ENCODE measurements around the gene PLA2G4B. TPM values are rescaled to one million over a fixed set of nuclear protein-coding genes. Genes with fewer than 3 reads are reported as not detected.

The PLA2G4B gene
- polyA plus RNA-seq, 1 donor (not counting 4 experiments of a cell fraction or from before 2014, with no cell fraction given) = 8.6 TPM

- Histone ChIP-seq H3K27me3 (ENCODE audit: control insufficient read depth, extremely low read depth, insufficient read depth, low read length) (peaks cover 13% of the 10 kb centered on the region), H3K9me1 (ENCODE audit: control insufficient read depth, extremely low read depth, insufficient read depth, low read length) (no peaks in the 10 kb centered on the region), H3K4me3 (ENCODE audit: control insufficient read depth in 2 of 3, extremely low read depth in 1 of 3, insufficient read depth in 2 of 3, low read depth in 1 of 3, low read length in 3 of 3) (no peak overlapping the region), H2AFZ (ENCODE audit: control insufficient read depth, low read length) (no peak overlapping the region), H3K4me2 (ENCODE audit: control insufficient read depth, extremely low read depth, insufficient read depth, low read depth, low read length) (no peak overlapping the region), H3K9ac (ENCODE audit: control insufficient read depth, extremely low read depth, insufficient read depth, low read length) (no peak overlapping the region), H4K20me1 (ENCODE audit: control insufficient read depth, extremely low read depth, insufficient read depth, low read length) (no peaks in the 10 kb centered on the region), H3K4me1 (ENCODE audit: control insufficient read depth, extremely low read depth, insufficient read depth, low read length) (peaks cover 7% of the 10 kb centered on the region), H3K27ac (ENCODE audit: control insufficient read depth, insufficient read depth, low read length) (no peak overlapping the region), H3K9me3 (ENCODE audit: control insufficient read depth, low read depth, low read length) (no peaks in the 10 kb centered on the region), H3K79me2 (ENCODE audit: control insufficient read depth, insufficient read depth, low read length) (no peaks in the 10 kb centered on the region), H3K36me3 (ENCODE audit: control insufficient read depth in 2 of 2, extremely low read depth in 1 of 2, insufficient read depth in 2 of 2, low read length in 2 of 2) (no peaks in the 10 kb centered on the region)
- no peak for FAIRE-seq
- DNase-seq (ENCODE audit: low read depth, low spot score) = no peak
- TF ChIP-seq CTCF (optimal IDR thresholded peaks at IDR 0.05 in 1 of 3, IDR thresholded peaks at IDR 0.05 in 1 of 3, conservative IDR thresholded peaks at IDR 0.05 in 1 of 3; ENCODE audit: extremely low read depth in 1 of 3, insufficient read depth in 2 of 3, low read length in 3 of 3) (no peak), EZH2 (IDR thresholded peaks at IDR 0.05; ENCODE audit: low read length) (no peak)
- dilution Hi-C loops (cut with MboI; ENCODE audit: extremely low pct_ligation_motif_present, low sequenced_read_pairs) = no loop called here
These were observed 45.8 kb downstream of the PLA2G4B start for GRCh38 chr15:41884458-41884857.

- Histone ChIP-seq H3K27ac (ENCODE audit: control insufficient read depth, insufficient read depth, low read length) (no peak overlapping the region), H3K27me3 (ENCODE audit: control insufficient read depth, extremely low read depth, insufficient read depth, low read length) (peaks cover 13% of the 10 kb centered on the region), H3K9me3 (ENCODE audit: control insufficient read depth, low read depth, low read length) (no peaks in the 10 kb centered on the region), H3K9ac (ENCODE audit: control insufficient read depth, extremely low read depth, insufficient read depth, low read length) (no peak overlapping the region), H3K9me1 (ENCODE audit: control insufficient read depth, extremely low read depth, insufficient read depth, low read length) (no peaks in the 10 kb centered on the region), H3K4me2 (ENCODE audit: control insufficient read depth, extremely low read depth, insufficient read depth, low read depth, low read length) (no peak overlapping the region), H3K4me1 (ENCODE audit: control insufficient read depth, extremely low read depth, insufficient read depth, low read length) (peaks cover 7% of the 10 kb centered on the region), H3K79me2 (ENCODE audit: control insufficient read depth, insufficient read depth, low read length) (no peaks in the 10 kb centered on the region), H3K36me3 (ENCODE audit: control insufficient read depth in 2 of 2, extremely low read depth in 1 of 2, insufficient read depth in 2 of 2, low read length in 2 of 2) (no peaks in the 10 kb centered on the region), H3K4me3 (ENCODE audit: control insufficient read depth in 2 of 3, extremely low read depth in 1 of 3, insufficient read depth in 2 of 3, low read depth in 1 of 3, low read length in 3 of 3) (no peak overlapping the region), H4K20me1 (ENCODE audit: control insufficient read depth, extremely low read depth, insufficient read depth, low read length) (no peaks in the 10 kb centered on the region), H2AFZ (ENCODE audit: control insufficient read depth, low read length) (no peak overlapping the region)
- FAIRE-seq (no peak), DNase-seq (ENCODE audit: low read depth, low spot score) (no peak)
- dilution Hi-C loops (cut with MboI; ENCODE audit: extremely low pct_ligation_motif_present, low sequenced_read_pairs) = no loop called here
- no peak for TF ChIP-seq EZH2 (IDR thresholded peaks at IDR 0.05; ENCODE audit: low read length)
- no peak for TF ChIP-seq CTCF (optimal IDR thresholded peaks at IDR 0.05 in 1 of 3, IDR thresholded peaks at IDR 0.05 in 1 of 3, conservative IDR thresholded peaks at IDR 0.05 in 1 of 3; ENCODE audit: extremely low read depth in 1 of 3, insufficient read depth in 2 of 3, low read length in 3 of 3)
These were observed 46.7 kb downstream of the PLA2G4B start for GRCh38 chr15:41885321-41885720.

Data from keratinocyte (primary cell).